GM12891 (cell line): Measurements from ENCODE around the gene PPP1R12B.
"Not testable (repeated sequence)": the region's sequence is repeated elsewhere in the genome, so short reads cannot be mapped to it uniquely, and the experiment has no call there.

Source experiments
- DNase-seq: peaks from one replicate; pipeline ENCODE4 v3.0.0; 2011; ENCODE audit warnings: low spot score; ENCODE audit not compliant: insufficient read length
- FAIRE-seq: peaks from 2 replicates; lab custom pipeline; 2011; peaks lifted over from hg19 to GRCh38; lab: Jason Lieb, UNC
- PAX5 ChIP-seq: IDR thresholded peaks from 2 replicates; pipeline ENCODE4 v1.6.1; 2011; ENCODE audit warnings: low read length, moderate library complexity, mild to moderate bottlenecking; ENCODE audit not compliant: insufficient read depth, severe bottlenecking
- POLR2A ChIP-seq: IDR thresholded peaks from 2 replicates; pipeline ENCODE4 v1.6.1; 2011; ENCODE audit warnings: low read depth, low read length, control low read depth
- POLR2AphosphoS5 ChIP-seq: IDR thresholded peaks from 2 replicates; pipeline ENCODE4 v1.6.1; 2011; ENCODE audit warnings: low read depth, low read length, control low read depth
- POU2F2 ChIP-seq: IDR thresholded peaks from 2 replicates; pipeline ENCODE4 v1.6.1; 2011; ENCODE audit warnings: low read depth, mild to moderate bottlenecking, control low read depth, low read length, moderate library complexity
- SPI1 ChIP-seq: IDR thresholded peaks from 2 replicates; pipeline ENCODE4 v1.6.1; 2011; ENCODE audit warnings: low read depth, low read length, control low read depth
- TAF1 ChIP-seq: IDR thresholded peaks from 2 replicates; pipeline ENCODE4 v1.6.1; 2011; ENCODE audit warnings: low read depth, low read length, control low read depth

PPP1R12B gene

DNA sequence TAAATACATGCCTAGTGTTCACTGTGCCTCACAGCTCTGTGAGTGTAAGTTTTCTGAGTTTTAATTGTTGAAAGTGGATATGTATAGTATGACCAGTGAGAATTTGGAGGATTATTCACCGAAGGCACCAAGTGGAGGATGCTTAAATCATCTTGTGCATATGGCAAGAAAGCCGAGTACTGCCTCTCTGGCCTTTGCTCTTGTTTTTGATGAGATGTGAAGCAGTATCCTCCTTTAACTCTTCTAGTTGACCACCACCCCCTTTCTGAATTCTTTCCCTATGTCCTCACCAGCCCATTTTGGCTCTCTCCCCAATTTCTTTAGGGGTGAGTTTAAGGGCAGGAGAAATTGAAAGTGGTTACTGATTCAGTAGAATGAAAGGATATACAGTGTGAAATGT lies 231.3 kb downstream of the PPP1R12B start:
- no peak for FAIRE-seq
- no peak for DNase-seq
- TF ChIP-seq TAF1 (no peak), PAX5 (no peak), POU2F2 (no peak), SPI1 (no peak), POLR2A (no peak), POLR2AphosphoS5 (no peak)

DNA sequence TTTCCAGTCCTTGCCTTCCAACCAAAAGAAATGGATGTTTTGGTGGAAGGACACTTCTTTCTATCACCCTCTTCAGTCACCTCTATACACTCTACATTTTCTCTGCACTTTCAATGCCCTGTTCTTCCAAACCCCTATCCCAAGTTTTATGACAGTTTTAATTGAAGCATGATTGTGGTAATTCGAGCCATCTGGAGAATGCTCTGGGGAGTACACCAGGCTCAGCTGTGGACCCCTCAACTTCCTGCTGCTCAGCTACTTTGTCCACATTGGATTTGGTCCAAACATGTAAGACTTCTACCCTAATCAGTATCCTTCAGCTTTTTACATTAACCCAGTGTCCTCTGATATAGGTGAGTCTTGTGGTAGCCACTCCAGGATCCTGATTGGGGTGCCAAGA lies 232.1 kb downstream of the PPP1R12B start:
- TF ChIP-seq PAX5 (no peak), POLR2AphosphoS5 (no peak), SPI1 (no peak), TAF1 (no peak), POU2F2 (no peak), POLR2A (no peak)
- no peak for FAIRE-seq
- no peak for DNase-seq

DNA sequence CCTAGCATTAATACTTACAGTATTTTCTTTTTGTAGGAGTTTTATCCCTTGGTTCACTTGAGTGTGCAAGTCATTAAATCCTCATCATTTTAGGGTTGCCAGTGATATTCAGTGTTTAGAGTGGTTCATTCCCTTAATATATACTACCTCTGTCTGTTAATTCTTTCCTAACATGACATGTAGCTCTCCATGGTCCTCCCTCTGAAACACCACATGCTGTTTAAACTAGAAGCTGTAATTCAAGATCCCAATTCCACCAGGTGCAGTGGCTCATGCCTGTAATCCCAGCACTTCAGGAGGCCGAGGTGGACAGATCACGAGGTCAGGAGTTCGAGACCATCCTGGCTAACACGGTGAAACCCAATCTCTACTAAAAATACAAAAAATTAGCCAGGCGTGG lies 233.9 kb downstream of the PPP1R12B start:
- not testable (repeated sequence) for FAIRE-seq, DNase-seq

DNA sequence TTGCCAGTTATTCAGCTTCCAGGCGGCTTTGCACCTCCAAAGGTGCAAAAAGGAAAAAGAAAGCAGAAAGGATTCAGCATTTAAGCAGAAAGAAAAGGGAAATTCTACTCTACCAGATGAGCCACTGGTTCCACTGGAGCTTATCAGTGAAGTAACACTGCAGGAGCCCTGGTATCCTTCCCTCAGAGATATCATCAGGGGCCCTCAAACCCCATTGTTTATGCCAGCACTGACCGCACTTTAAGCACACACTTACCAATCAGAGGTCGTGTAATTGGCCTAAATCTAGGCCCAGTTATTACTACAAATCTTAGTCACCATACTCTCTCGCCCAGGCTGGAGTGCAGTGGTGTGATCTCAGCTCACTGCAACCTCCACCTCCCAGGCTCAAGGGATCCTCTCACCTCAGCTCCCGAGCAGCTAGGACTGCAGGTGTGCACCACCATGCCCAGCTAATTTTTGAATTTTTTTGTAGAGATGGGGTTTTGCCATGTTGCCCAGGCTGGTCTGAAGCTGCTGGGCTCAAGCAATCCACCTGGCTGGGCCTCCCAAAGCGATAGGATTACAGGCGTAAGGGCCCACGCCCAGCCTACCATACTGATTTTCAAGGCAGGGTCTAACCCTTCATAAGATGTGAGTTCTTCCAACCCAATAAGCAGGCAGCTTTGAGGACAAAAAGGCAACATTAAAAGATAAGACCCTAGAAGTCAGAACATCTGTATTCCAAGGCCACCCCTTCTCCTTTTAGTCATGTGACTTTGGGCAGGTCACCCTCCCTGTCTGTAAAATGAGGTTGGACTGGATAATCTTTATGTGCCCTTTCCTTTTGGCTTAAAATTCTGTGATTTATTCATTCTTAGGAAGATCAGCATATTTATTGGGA lies 236.4 kb downstream of the PPP1R12B start:
- TF ChIP-seq POLR2A (no peak), TAF1 (no peak), SPI1 (no peak), PAX5 (no peak), POU2F2 (no peak), POLR2AphosphoS5 (no peak)
- FAIRE-seq (no peak), DNase-seq (no peak)

DNA sequence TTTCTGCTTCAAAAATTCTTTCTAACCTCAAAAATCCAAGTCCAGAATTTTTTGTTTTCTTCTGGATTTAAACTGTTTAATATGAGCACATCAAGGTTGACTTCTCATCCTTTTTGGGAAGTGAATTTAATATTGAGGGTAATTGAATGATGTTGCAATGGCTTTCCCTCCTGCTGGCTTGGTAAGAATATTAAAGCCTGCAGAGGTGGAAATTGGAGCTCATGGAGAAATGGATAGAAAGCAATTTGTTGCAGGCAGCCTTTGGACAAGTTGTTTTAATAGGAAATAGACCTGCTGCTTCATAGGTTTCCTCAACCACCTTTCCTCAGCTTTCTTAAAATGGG lies 237.1 kb downstream of the PPP1R12B start:
- no peak for FAIRE-seq

DNA sequence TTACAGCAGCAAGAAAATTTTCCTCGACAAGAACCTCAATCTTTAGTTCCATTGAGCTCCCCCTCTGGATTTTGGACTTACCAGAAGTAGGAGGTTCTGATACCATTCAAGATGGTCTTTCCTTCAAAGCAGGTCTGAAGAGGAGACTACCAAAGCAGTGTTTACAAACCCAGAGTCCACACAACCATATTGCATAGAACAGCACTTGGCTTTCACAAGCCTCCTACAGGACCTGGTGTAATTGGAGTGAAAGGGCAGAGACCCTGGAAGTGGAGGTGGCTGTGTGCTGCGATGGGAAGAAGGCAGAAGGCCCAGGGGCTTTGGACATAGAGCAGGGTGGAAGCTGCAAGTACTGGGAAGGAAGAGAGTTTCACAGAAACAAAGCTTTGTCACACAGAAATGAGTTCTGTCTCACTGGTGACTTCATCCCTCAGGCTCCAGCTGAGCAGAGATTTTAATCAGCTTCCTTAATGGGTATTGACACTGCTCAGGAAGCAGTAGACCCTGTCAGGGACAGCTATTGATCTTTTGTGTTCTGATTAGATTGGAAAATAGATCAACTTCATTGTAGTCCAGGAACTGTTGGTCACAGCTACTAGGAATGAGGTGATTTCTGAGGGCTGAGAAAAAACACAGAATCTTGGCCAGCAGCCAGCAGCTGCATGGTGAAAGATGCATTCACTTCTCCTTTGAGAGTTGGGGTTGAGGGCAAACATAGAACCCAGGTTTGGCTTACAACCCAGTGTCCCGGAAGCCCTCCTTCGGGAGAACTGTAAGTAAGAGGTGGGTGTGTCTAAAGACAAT lies 237.7 kb downstream of the PPP1R12B start:
- FAIRE-seq (no peak), DNase-seq (no peak)
- TF ChIP-seq SPI1 (peak; percentile 55), POLR2AphosphoS5 (no peak), TAF1 (no peak)

More for the DNA sequence above, 237.1 kb downstream of the PPP1R12B start:
- no peak for TF ChIP-seq POU2F2
- TF ChIP-seq SPI1: no peak
- TF ChIP-seq PAX5: no peak
- no peak for TF ChIP-seq TAF1
- no peak for TF ChIP-seq POLR2A
- no peak for TF ChIP-seq POLR2AphosphoS5
- no peak for DNase-seq

DNA sequence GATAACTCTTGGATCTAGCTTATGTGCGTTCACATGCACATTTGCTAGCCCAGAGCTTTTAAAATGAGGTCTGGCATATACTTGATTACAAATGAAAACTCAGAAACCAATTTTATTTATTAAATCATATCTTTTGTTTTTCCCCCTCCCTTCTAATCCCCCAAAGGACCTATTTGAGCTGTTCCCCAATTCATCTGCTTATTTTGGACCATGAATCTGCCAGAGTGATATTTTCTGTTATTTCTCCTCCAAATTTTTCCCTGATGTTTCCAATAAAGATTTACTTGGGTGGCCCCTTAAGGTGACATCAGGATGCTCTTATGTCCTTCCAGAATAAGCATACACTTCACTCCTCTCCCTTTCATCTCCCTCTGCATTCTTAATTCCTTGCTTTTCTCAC lies 238.4 kb downstream of the PPP1R12B start:
- DNase-seq: no peak
- no peak for TF ChIP-seq POU2F2
- TF ChIP-seq POLR2A: no peak
- TF ChIP-seq SPI1: no peak
- TF ChIP-seq TAF1: no peak
- TF ChIP-seq PAX5: no peak
- no peak for TF ChIP-seq POLR2AphosphoS5
- FAIRE-seq: no peak

DNA sequence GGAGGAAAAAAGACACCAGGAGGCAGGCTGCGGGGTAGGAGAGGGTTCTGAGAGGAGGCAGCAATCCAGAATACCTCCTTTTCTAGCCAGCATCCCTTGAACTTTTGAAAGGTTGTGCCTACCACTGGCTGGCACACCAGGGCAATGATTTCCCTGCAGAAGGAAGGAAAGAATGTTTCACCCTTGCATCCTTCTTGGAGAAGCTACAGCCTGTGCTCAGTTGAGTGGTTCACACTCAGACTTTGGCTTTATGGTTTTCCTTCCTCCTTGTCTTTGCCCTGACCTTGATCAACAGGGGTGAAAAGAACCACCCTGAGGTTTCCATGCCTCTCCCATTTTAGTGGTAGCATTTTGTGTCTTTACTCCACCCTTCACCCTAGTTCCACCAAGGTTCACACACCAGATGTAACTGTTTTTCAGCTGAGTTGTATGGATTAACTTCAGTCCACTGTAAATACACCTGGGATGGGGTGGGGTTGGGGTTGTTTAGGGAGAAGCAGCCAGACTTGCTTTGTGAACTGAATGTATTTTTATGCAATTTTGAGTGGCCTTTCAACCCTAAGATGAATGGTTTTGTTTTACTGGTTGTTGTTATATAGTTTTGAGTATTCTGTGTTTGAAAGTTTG lies 239.5 kb downstream of the PPP1R12B start:
- DNase-seq: no peak
- TF ChIP-seq POLR2AphosphoS5 (no peak), POLR2A (no peak)
- FAIRE-seq: no peak

DNA sequence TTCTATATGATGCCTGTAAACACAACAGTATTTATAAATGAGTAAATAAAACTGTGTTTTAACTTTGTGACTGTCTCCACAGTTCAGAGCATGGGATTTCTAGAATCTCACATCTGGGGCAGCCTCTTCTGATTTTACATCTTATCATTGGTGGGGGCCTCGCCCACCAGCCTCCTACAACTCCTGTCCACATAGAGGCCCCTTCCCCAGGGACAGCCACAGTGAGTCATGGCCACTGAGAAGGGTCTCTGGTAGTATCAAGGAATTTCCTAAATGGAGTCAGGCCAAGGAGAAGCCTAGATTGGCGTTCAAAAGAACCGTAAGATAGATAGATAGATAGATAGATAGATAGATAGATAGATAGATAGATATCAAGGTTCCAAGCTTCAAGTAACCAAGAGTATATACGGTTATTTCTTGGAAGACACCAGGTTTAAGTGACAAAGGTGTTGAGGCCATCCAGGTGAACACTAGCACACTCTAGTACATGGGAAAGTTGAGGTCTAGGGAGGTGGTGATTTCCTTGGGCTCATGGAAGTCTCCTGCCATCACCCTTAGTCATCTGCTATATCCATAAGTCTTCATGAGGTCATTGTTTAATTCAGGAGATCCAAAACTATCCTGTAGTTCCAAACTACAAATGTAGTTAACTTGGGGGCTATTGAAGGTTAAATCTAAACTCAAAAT lies 240.1 kb downstream of the PPP1R12B start:
- FAIRE-seq: no peak
- DNase-seq: no peak
- no peak for TF ChIP-seq TAF1
- TF ChIP-seq SPI1: no peak
- no peak for TF ChIP-seq PAX5
- no peak for TF ChIP-seq POLR2A
- TF ChIP-seq POU2F2: no peak
- TF ChIP-seq POLR2AphosphoS5: no peak
